PC-3 (cell line): Measurements from ENCODE around the gene CDC37L1.

ENCODE experiments used
- CTCF ChIP-seq: fragments of 300-600 bp; sonication (generic); conservative IDR thresholded peaks from 2 replicates; pipeline ENCODE4 v1.5.1; 2017; ENCODE audit warnings: antibody characterized with exemption, low read depth, mild to moderate bottlenecking, low read length
- EZH2 ChIP-seq: fragments of 300-600 bp; sonication (generic); IDR thresholded peaks from one replicate; pipeline ENCODE4 v1.6.1; 2017; ENCODE audit warnings: antibody characterized with exemption, mild to moderate bottlenecking, low read length; ENCODE audit not compliant: unreplicated experiment
- EZH2phosphoT487 ChIP-seq: fragments of 300-600 bp; sonication (generic); IDR thresholded peaks from 2 replicates; pipeline ENCODE4 v1.6.1; 2018; ENCODE audit warnings: mild to moderate bottlenecking, antibody characterized with exemption, low read length, borderline replicate concordance

- TF ChIP-seq CTCF (no peak), EZH2 (no peak), EZH2phosphoT487 (no peak)
These were observed 7.2 kb downstream of the CDC37L1 start for GRCh38 chr9:4686584-4686983.
